Nucleus accumbens (tissue), 56 donors: ENCODE measurements around the gene LHX5.

Experiments
- DNase-seq, 56 donors: peaks; one replicate each; lab custom pipeline; 2025; lab: John Stamatoyannopoulos, UW

The LHX5 gene

GRCh38 chr12:113478351-113479011, 6.8 kb upstream of the LHX5 start:
- no peak for DNase-seq

- no peak for DNase-seq
Observed at GRCh38 chr12:113477842-113478215, 6.2 kb upstream of the LHX5 start.

- no peak for DNase-seq
Observed at GRCh38 chr12:113477171-113477841, 5.6 kb upstream of the LHX5 start.

- no peak for DNase-seq
Observed at GRCh38 chr12:113476176-113476986, 4.7 kb upstream of the LHX5 start.

- no peak for DNase-seq
Observed at GRCh38 chr12:113475451-113476175, 3.9 kb upstream of the LHX5 start.

GRCh38 chr12:113474635-113475436, 3.2 kb upstream of the LHX5 start:
- DNase-seq, result no peak

- no peak for DNase-seq
Observed at GRCh38 chr12:113473942-113474341, 2.3 kb upstream of the LHX5 start.

- DNase-seq, result no peak
Observed at GRCh38 chr12:113473400-113473799, 1.7 kb upstream of the LHX5 start.

GRCh38 chr12:113472191-113473121, 785 bp upstream of the LHX5 start:
- DNase-seq, result no peak

GRCh38 chr12:113470871-113471618, 626 bp downstream of the LHX5 start:
- DNase-seq, result no peak

GRCh38 chr12:113469949-113470743, 1.5 kb downstream of the LHX5 start:
- no peak for DNase-seq

- no peak for DNase-seq
Observed at GRCh38 chr12:113469224-113469948, 2.3 kb downstream of the LHX5 start.

GRCh38 chr12:113468365-113469223, 3.1 kb downstream of the LHX5 start:
- DNase-seq, result no peak

- DNase-seq, result no peak
Observed at GRCh38 chr12:113467502-113468364, 3.9 kb downstream of the LHX5 start.

GRCh38 chr12:113467142-113467501, 4.5 kb downstream of the LHX5 start:
- DNase-seq, result no peak
